ENCODE data around the gene ENPP3.

The ENPP3 gene

DNA sequence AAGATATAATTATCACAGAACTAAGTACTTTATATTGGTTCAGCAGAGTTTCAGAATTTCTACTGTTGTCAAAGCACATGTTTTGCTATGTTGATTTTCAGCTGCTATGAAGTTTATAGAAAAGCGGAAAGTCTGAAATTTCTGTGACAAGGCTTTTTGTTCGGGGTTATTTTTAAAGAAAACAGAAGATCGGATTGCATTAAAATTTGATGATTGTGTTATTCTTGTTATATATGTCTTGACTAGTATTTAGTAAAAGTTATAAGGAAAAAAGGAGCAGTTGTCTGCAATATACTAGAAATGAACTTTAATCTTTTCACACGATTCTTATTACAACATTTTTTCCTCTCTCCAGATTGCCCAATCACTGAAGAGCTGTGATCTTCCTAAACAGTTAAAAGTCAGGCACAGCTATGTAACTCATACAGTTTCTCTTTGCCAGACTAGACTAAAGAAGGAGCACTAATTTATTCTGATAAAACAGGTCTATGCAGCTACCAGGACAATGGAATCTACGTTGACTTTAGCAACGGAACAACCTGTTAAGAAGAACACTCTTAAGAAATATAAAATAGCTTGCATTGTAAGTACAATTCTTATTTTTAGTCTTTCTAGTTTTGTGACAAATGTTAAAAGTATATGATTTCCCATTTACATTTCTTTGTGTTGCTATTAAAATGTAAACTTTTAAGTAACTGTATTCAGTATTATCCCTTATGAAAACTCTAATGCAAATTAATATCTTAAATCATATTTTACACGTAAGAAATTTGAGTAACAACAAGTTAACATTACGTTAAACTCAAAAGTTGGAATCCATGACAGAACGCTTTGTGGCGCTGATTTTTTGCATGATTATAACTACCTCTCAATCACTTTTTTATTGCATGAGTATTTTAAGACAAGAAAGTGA, at the start of gene ENPP3:
Gene ENPP3 (plus strand): TSS at position 423 of the 913 bp plus-strand sequence. CDS start 83 bp downstream, at position 506.
- ChIA-PET POLR2A (interaction anchor here (1.5 kb wide), 1 partner anchor 9 kb away, joined by 5 read pairs; the partner anchor contains the start of gene MED23), CTCF (interaction anchor here (5.1 kb wide), 1 partner anchor 9 kb away, joined by 30 read pairs; the partner anchor contains the start of gene MED23)
- DNase-seq (ENCODE audit: extremely low spot score), result no peak
- no peak for TF ChIP-seq ZNF384 (IDR thresholded peaks at IDR 0.05)
- TF ChIP-seq FOXA1 (IDR thresholded peaks at IDR 0.05), result no peak
- no peak for TF ChIP-seq NFRKB (IDR thresholded peaks at IDR 0.05)
- no peak for TF ChIP-seq FOXM1 (IDR thresholded peaks at IDR 0.05; ENCODE audit: borderline replicate concordance)
- no peak for TF ChIP-seq SUZ12 (IDR thresholded peaks at IDR 0.05)
- TF ChIP-seq LEF1 (IDR thresholded peaks at IDR 0.05; ENCODE audit: borderline replicate concordance), result no peak
- TF ChIP-seq, protein P1, sequence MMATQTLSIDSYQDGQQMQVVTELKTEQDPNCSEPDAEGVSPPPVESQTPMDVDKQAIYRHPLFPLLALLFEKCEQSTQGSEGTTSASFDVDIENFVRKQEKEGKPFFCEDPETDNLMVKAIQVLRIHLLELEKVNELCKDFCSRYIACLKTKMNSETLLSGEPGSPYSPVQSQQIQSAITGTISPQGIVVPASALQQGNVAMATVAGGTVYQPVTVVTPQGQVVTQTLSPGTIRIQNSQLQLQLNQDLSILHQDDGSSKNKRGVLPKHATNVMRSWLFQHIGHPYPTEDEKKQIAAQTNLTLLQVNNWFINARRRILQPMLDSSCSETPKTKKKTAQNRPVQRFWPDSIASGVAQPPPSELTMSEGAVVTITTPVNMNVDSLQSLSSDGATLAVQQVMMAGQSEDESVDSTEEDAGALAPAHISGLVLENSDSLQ (IDR thresholded peaks at IDR 0.05), result no peak
- TF ChIP-seq BHLHE40 (IDR thresholded peaks at IDR 0.05; ENCODE audit: borderline replicate concordance), result no peak
- no peak for TF ChIP-seq HDGF (IDR thresholded peaks at IDR 0.05; ENCODE audit: borderline replicate concordance)
- TF ChIP-seq CTBP1 (IDR thresholded peaks at IDR 0.05; ENCODE audit: borderline replicate concordance), result no peak
- no peak for TF ChIP-seq TARDBP (IDR thresholded peaks at IDR 0.05)
- no peak for TF ChIP-seq L3MBTL2 (conservative IDR thresholded peaks at IDR 0.05)
- TF ChIP-seq ELF4 (IDR thresholded peaks at IDR 0.05), result no peak
- no peak for TF ChIP-seq FOXK2 (IDR thresholded peaks at IDR 0.05)
- TF ChIP-seq ARNT (IDR thresholded peaks at IDR 0.05), result no peak
- TF ChIP-seq SP1 (IDR thresholded peaks at IDR 0.05), result no peak

DNA sequence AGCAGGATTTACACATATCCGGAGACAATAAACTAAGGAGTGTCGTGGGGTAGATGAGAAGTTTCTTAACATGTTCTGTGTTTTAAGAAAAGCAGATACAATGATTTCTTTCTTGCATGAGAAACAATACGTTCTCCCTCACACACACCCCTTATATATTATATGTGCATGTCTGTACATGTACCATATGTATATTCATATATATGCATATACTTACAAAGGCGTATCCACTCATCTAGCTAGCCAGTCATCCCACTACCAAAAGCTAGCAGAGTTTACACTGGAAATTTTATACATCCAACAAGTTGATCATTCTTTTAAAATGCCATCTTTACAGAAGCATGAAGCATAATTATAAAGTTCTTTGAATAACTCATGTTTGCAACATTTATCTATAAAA, 49.2 kb upstream of the ENPP3 start:
- TF ChIP-seq ZNF384 (IDR thresholded peaks at IDR 0.05) (no peak), LEF1 (IDR thresholded peaks at IDR 0.05; ENCODE audit: borderline replicate concordance) (no peak), L3MBTL2 (conservative IDR thresholded peaks at IDR 0.05) (no peak), HDGF (IDR thresholded peaks at IDR 0.05; ENCODE audit: borderline replicate concordance) (no peak), TARDBP (IDR thresholded peaks at IDR 0.05) (no peak), ARNT (IDR thresholded peaks at IDR 0.05) (no peak), CTBP1 (IDR thresholded peaks at IDR 0.05; ENCODE audit: borderline replicate concordance) (no peak), FOXM1 (IDR thresholded peaks at IDR 0.05; ENCODE audit: borderline replicate concordance) (no peak), ELF4 (IDR thresholded peaks at IDR 0.05) (no peak), FOXA1 (IDR thresholded peaks at IDR 0.05) (no peak), SP1 (IDR thresholded peaks at IDR 0.05) (no peak), SUZ12 (IDR thresholded peaks at IDR 0.05) (no peak), BHLHE40 (IDR thresholded peaks at IDR 0.05; ENCODE audit: borderline replicate concordance) (no peak), NFRKB (IDR thresholded peaks at IDR 0.05) (no peak), FOXK2 (IDR thresholded peaks at IDR 0.05) (no peak)
- TF ChIP-seq, protein P1 (IDR thresholded peaks at IDR 0.05), result no peak
- ChIA-PET CTCF (no interaction called here), POLR2A (no interaction called here)
- no peak for DNase-seq (ENCODE audit: extremely low spot score)

DNA sequence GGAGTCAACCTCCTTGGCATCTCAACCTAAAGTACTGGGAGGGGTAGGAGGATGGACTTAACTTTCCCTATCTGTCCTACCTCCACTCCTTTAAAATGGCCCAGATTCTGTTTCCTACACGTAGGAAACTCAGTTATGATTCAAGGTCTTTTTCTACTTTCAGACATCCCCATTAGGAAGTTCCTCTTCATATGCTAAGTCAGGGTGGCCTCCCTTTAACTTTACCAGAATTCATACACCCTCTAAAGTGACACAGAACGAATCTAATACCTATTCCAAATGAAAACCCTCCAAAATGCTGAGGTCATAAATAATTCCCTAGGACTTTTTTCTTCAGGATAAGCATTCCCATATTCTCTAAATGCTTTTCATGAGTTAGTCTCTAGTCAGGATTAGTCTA, 48.5 kb upstream of the ENPP3 start:
- CTCF ChIA-PET, result no interaction called here
- no peak for DNase-seq (ENCODE audit: extremely low spot score)
- no peak for TF ChIP-seq HDGF (IDR thresholded peaks at IDR 0.05; ENCODE audit: borderline replicate concordance)
- TF ChIP-seq TARDBP (IDR thresholded peaks at IDR 0.05), result no peak
- TF ChIP-seq SP1 (IDR thresholded peaks at IDR 0.05), result no peak
- TF ChIP-seq LEF1 (IDR thresholded peaks at IDR 0.05; ENCODE audit: borderline replicate concordance), result no peak
- no peak for TF ChIP-seq FOXM1 (IDR thresholded peaks at IDR 0.05; ENCODE audit: borderline replicate concordance)
- no peak for TF ChIP-seq BHLHE40 (IDR thresholded peaks at IDR 0.05; ENCODE audit: borderline replicate concordance)
- TF ChIP-seq, protein P1 (IDR thresholded peaks at IDR 0.05), result no peak
- TF ChIP-seq FOXK2 (IDR thresholded peaks at IDR 0.05), result no peak
- TF ChIP-seq ZNF384 (IDR thresholded peaks at IDR 0.05), result no peak
- TF ChIP-seq ELF4 (IDR thresholded peaks at IDR 0.05), result no peak
- no peak for TF ChIP-seq ARNT (IDR thresholded peaks at IDR 0.05)
- TF ChIP-seq CTBP1 (IDR thresholded peaks at IDR 0.05; ENCODE audit: borderline replicate concordance), result no peak
- POLR2A ChIA-PET, result no interaction called here

DNA sequence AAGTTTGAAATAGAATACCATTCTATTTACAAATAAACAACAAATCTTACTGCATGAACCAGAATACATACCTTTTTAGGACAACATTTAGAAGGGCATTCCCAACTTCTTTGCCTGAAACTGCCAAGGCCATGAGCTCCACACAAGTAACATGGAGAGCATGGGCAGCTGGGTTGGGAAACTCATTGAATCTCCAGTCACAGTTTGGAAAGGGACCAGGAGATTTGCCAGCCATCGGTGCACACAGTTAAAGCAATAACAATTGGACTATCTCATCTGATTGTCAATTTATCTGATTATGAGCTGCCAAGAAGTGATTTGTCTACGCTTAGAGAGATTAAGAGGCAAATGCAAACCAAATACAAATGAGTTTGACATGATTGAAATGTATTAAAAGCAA, 44.2 kb upstream of the ENPP3 start:
- POLR2A ChIA-PET, result no interaction called here

More for the DNA sequence above, 44.2 kb upstream of the ENPP3 start:
- CTCF ChIA-PET, result no interaction called here
- TF ChIP-seq, protein P1 (IDR thresholded peaks at IDR 0.05), result no peak
- no peak for TF ChIP-seq CTBP1 (IDR thresholded peaks at IDR 0.05; ENCODE audit: borderline replicate concordance)
- no peak for TF ChIP-seq FOXM1 (IDR thresholded peaks at IDR 0.05; ENCODE audit: borderline replicate concordance)
- no peak for TF ChIP-seq SUZ12 (IDR thresholded peaks at IDR 0.05)
- no peak for TF ChIP-seq SP1 (IDR thresholded peaks at IDR 0.05)
- no peak for TF ChIP-seq ELF4 (IDR thresholded peaks at IDR 0.05)
- TF ChIP-seq FOXA1 (IDR thresholded peaks at IDR 0.05), result no peak
- TF ChIP-seq HDGF (IDR thresholded peaks at IDR 0.05; ENCODE audit: borderline replicate concordance), result no peak
- TF ChIP-seq LEF1 (IDR thresholded peaks at IDR 0.05; ENCODE audit: borderline replicate concordance), result no peak
- TF ChIP-seq NFRKB (IDR thresholded peaks at IDR 0.05), result no peak
- no peak for TF ChIP-seq BHLHE40 (IDR thresholded peaks at IDR 0.05; ENCODE audit: borderline replicate concordance)
- no peak for TF ChIP-seq L3MBTL2 (conservative IDR thresholded peaks at IDR 0.05)
- TF ChIP-seq ARNT (IDR thresholded peaks at IDR 0.05), result no peak
- TF ChIP-seq TARDBP (IDR thresholded peaks at IDR 0.05), result no peak
- no peak for TF ChIP-seq FOXK2 (IDR thresholded peaks at IDR 0.05)
- no peak for TF ChIP-seq ZNF384 (IDR thresholded peaks at IDR 0.05)
- DNase-seq (ENCODE audit: extremely low spot score), result no peak

All from HEK293T (cell line).